Measurements from ENCODE around the gene ENTHD1.

ENTHD1 gene

DNA sequence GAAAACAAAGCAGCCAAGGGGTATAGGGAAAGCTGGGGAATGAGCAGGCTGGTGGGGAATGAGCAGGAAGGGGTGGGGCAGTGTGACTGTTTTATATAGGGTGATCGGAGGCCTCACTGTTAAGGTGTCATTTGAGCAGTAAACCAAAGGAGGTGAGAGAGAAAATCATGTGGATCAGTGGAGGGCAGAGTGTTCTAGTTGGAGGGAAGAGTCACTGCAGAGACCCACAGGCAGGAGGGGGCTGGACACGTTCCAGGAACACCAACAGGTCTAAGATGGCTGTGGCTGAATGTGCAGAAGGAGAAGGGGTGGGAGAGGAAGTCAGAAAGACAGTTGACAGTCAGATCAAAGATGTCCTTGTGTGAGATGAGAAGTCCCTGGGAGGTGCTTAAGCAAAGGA lies 103.8 kb downstream of the ENTHD1 start:
- no peak for DNase-seq
- Histone ChIP-seq H3F3A (ENCODE audit: insufficient read depth, low read length) (no peaks in the 10 kb centered on the region), H4K20me1 (ENCODE audit: insufficient read depth, low read length) (no peaks in the 10 kb centered on the region), H3K9me3 (replicated peaks; ENCODE audit: insufficient read depth, low read length) (no peaks in the 10 kb centered on the region), H2AFZ (ENCODE audit: low read length) (no peak overlapping the region), H3K4me2 (ENCODE audit: low read depth, low read length) (no peak overlapping the region), H3K36me3 (replicated peaks; ENCODE audit: insufficient read depth, low read length) (no peaks in the 10 kb centered on the region), H3K27me3 (replicated peaks; ENCODE audit: insufficient read depth, low read length) (no peaks in the 10 kb centered on the region), H3K27ac (ENCODE audit: low read length) (no peak overlapping the region), H3K9me2 (replicated peaks; ENCODE audit: insufficient read depth, low read length) (no peaks in the 10 kb centered on the region), H3K4me3 (ENCODE audit: low read length) (no peak overlapping the region), H3K79me2 (ENCODE audit: low read length) (no peaks in the 10 kb centered on the region), H3K4me1 (ENCODE audit: low read length) (no peaks in the 10 kb centered on the region), H3K9ac (ENCODE audit: low read length) (no peak overlapping the region)
- TF ChIP-seq EZH2 (optimal IDR thresholded peaks at IDR 0.05; ENCODE audit: low read depth, low read length) (no peak), EZH2phosphoT487 (IDR thresholded peaks at IDR 0.05; ENCODE audit: low read length) (no peak), CTCF (IDR thresholded peaks at IDR 0.05; ENCODE audit: low read length) (no peak)

DNA sequence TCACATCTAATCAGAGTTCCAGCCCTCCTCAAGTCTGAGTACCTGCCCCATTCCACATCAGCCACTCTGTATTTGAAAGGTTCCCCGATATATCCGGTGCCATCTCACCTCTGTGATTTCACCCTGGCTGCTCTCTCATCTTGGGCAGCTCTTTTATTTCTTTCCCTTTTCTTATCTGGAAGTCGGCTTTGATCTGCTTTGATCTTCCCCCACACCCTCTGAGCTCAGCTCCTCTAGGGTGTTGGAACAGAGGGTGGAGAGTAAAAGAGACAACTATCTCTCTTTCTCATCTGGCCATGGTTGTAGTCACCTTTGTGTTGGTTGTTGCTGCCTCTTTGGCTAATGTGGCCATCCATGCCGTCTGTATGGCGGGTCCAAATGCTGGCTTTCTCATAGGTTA lies 108.3 kb downstream of the ENTHD1 start:
- H3K4me1 ChIP-seq (ENCODE audit: low read length) = no peaks in the 10 kb centered on the region
- H3K27ac ChIP-seq (ENCODE audit: low read length) = no peak overlapping the region
- no peaks in the 10 kb centered on the region for H3K36me3 ChIP-seq (replicated peaks; ENCODE audit: insufficient read depth, low read length)
- H3K9ac ChIP-seq (ENCODE audit: low read length) = no peak overlapping the region
- DNase-seq = no peak
- H3K4me3 ChIP-seq (ENCODE audit: low read length) = no peak overlapping the region
- no peaks in the 10 kb centered on the region for H4K20me1 ChIP-seq (ENCODE audit: insufficient read depth, low read length)
- H3K4me2 ChIP-seq (ENCODE audit: low read depth, low read length) = no peak overlapping the region
- H3K27me3 ChIP-seq (replicated peaks; ENCODE audit: insufficient read depth, low read length) = no peaks in the 10 kb centered on the region
- no peaks in the 10 kb centered on the region for H3F3A ChIP-seq (ENCODE audit: insufficient read depth, low read length)
- H3K79me2 ChIP-seq (ENCODE audit: low read length) = no peaks in the 10 kb centered on the region
- no peaks in the 10 kb centered on the region for H3K9me2 ChIP-seq (replicated peaks; ENCODE audit: insufficient read depth, low read length)
- TF ChIP-seq EZH2phosphoT487 (IDR thresholded peaks at IDR 0.05; ENCODE audit: low read length) = no peak
- no peak for TF ChIP-seq CTCF (IDR thresholded peaks at IDR 0.05; ENCODE audit: low read length)
- no peak for TF ChIP-seq EZH2 (optimal IDR thresholded peaks at IDR 0.05; ENCODE audit: low read depth, low read length)
- no peaks in the 10 kb centered on the region for H3K9me3 ChIP-seq (replicated peaks; ENCODE audit: insufficient read depth, low read length)
- H2AFZ ChIP-seq (ENCODE audit: low read length) = no peak overlapping the region

DNA sequence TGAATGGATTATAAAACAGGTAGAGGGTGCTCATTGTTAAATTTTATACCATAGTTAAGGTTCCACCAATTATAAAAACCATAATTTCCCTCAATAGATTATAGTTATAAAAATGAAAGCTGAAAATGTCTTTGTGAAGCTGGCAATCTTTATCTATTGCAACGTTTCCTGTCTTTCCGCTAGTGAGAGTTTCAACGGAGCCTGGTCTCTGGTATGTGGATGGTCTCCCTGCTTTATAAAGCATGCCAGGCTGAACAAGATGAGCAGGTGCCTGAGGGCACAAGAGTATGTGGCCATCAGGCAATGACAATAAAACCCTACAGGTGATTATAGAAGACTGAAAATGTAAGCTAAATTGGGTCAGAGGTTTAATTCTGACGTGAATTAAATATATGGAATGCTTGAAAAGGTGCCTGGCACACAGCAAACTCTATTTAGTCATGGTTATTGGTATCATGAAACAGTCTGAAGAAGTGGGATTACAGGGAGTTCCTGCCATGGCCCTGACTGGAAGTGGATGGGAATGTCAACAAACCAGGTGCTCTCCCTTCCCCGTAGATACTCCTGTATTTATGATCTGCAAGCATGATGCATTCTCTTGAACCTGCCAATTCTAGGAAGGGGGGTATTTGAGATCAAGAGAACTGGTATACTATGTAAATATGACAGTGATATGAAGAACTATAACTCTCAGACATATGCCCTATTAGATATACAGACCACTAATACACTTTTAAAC lies 115.7 kb downstream of the ENTHD1 start:
- Histone ChIP-seq H3K79me2 (ENCODE audit: low read length) (no peaks in the 10 kb centered on the region), H3F3A (ENCODE audit: insufficient read depth, low read length) (no peaks in the 10 kb centered on the region), H3K27ac (ENCODE audit: low read length) (no peak overlapping the region), H3K36me3 (replicated peaks; ENCODE audit: insufficient read depth, low read length) (no peaks in the 10 kb centered on the region), H3K4me2 (ENCODE audit: low read depth, low read length) (no peak overlapping the region), H4K20me1 (ENCODE audit: insufficient read depth, low read length) (no peaks in the 10 kb centered on the region), H3K9ac (ENCODE audit: low read length) (no peak overlapping the region), H3K4me3 (ENCODE audit: low read length) (no peak overlapping the region), H2AFZ (ENCODE audit: low read length) (no peak overlapping the region), H3K9me3 (replicated peaks; ENCODE audit: insufficient read depth, low read length) (no peaks in the 10 kb centered on the region), H3K27me3 (replicated peaks; ENCODE audit: insufficient read depth, low read length) (no peaks in the 10 kb centered on the region), H3K9me2 (replicated peaks; ENCODE audit: insufficient read depth, low read length) (no peaks in the 10 kb centered on the region), H3K4me1 (ENCODE audit: low read length) (peaks cover 15% of the 10 kb centered on the region; the same call in 1 of the 2 replicates)
- TF ChIP-seq EZH2phosphoT487 (IDR thresholded peaks at IDR 0.05; ENCODE audit: low read length) (no peak), EZH2 (optimal IDR thresholded peaks at IDR 0.05; ENCODE audit: low read depth, low read length) (no peak), CTCF (IDR thresholded peaks at IDR 0.05; ENCODE audit: low read length) (no peak)
- DNase-seq = no peak
